Measurements from ENCODE around the gene DIAPH3. TPM values are rescaled to one million over a fixed set of nuclear protein-coding genes. Genes with fewer than 3 reads are reported as not detected.
"Not testable (repeated sequence)": the region's sequence is repeated elsewhere in the genome, so short reads cannot be mapped to it uniquely, and the experiment has no call there.

The DIAPH3 gene
- total RNA-seq, 2 donors from 2014 or later, result 8.1 to 27.8 TPM

- no peaks in the 10 kb centered on the region for H3K27me3 Mint-ChIP-seq
- DNase-seq (ENCODE audit: low spot score) (no peak), ATAC-seq (no peak)
- H3K36me3 Mint-ChIP-seq, result peaks cover 11% of the 10 kb centered on the region
- peaks cover 3% of the 10 kb centered on the region for H3K9me3 Mint-ChIP-seq
- H3K27ac Mint-ChIP-seq, result no peak overlapping the region
- H3K4me1 Mint-ChIP-seq (ENCODE audit: low read depth in 2 of 2), result no peaks in the 10 kb centered on the region
- no peak overlapping the region for H3K4me3 Mint-ChIP-seq
Measured at GRCh38 chr13:60108589-60108988, 55.1 kb downstream of the DIAPH3 start.

DNA sequence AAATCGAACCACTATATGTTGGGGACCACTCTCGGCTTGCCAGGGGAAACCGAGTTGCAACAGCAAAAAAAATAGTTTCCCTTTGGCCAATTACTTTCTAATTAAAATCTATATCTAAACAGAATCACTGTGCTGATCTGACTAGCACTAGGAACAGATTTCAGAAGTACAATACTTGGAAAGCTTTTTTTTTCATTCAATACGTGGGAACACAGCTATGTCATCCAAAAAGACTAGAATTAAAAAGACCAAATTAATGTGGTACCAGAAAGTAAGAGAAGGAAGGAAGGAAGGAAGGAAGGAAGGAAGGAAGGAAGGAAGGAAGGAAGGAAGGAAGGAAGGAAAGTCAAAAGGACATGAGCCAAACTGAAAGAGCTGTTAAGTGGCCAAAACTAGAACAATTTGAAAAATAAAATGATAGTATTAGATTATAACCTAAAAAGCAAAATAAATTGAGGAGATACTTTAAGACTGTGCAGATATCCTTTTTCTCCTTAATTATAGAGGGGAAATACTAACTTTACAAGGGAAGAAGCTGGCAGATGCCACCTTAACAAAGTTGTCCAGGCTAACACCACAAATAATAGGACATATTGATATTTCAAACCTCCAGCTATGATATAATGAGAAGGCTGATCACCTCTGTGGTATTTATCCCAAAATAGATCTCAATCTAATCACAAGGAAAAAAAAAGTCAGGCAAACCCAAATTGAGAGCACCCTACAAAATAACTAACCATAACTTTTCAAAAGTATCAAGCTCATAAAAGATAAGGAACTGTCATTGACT is 63.9 kb downstream of the DIAPH3 start:
- DNase-seq (ENCODE audit: low spot score) (no peak), ATAC-seq (no peak)
- no peak overlapping the region for H3K27ac Mint-ChIP-seq
- no peaks in the 10 kb centered on the region for H3K36me3 Mint-ChIP-seq
- no peaks in the 10 kb centered on the region for H3K27me3 Mint-ChIP-seq
- no peaks in the 10 kb centered on the region for H3K4me1 Mint-ChIP-seq (ENCODE audit: low read depth in 2 of 2)
- H3K9me3 Mint-ChIP-seq, result no peaks in the 10 kb centered on the region
- H3K4me3 Mint-ChIP-seq, result no peak overlapping the region

GRCh38 chr13:60095300-60095699 is 68.4 kb downstream of the DIAPH3 start:
- no peak overlapping the region for H3K4me3 Mint-ChIP-seq
- H3K9me3 Mint-ChIP-seq, result no peaks in the 10 kb centered on the region
- no peak overlapping the region for H3K27ac Mint-ChIP-seq
- no peaks in the 10 kb centered on the region for H3K27me3 Mint-ChIP-seq
- H3K4me1 Mint-ChIP-seq (ENCODE audit: low read depth in 2 of 2), result no peaks in the 10 kb centered on the region
- no peaks in the 10 kb centered on the region for H3K36me3 Mint-ChIP-seq
- DNase-seq (ENCODE audit: low spot score) (no peak), ATAC-seq (no peak)

GRCh38 chr13:60094385-60095088 is 69.2 kb downstream of the DIAPH3 start:
- no peak for ATAC-seq
- Mint-ChIP-seq H3K9me3 (no peaks in the 10 kb centered on the region), H3K27me3 (no peaks in the 10 kb centered on the region)

DNA sequence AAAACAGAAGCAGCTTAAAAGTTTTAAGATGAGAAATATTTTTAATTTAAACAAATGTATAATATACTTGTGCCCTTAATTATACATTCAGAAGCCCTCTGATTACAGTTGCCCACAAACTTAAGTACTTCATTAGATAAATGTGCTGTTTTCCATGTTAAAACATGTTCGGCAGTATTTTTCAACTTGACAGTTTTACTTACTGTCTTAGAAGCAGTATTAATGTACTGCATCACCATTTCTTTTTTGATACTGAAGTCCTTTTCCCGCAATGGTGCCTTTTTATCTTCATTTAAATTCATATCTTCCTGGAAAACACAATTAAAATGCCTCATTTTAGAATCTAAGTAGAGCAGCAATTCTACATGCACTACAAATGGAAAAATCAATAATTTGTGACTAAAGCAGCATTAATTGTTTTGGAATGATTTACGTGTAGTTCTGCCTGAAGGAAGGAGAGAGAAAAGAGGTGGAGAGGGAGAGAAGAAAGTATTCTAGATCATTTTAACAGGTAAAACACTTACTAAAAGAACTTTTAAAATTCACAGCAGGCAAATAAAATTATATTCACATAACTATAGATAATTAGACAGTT is 70.2 kb downstream of the DIAPH3 start:
- no peak overlapping the region for H3K4me3 Mint-ChIP-seq
- H3K9me3 Mint-ChIP-seq, result no peaks in the 10 kb centered on the region
- no peaks in the 10 kb centered on the region for H3K4me1 Mint-ChIP-seq (ENCODE audit: low read depth in 2 of 2)
- no peaks in the 10 kb centered on the region for H3K36me3 Mint-ChIP-seq
- ATAC-seq (no peak), DNase-seq (ENCODE audit: low spot score) (no peak)
- no peak overlapping the region for H3K27ac Mint-ChIP-seq
- H3K27me3 Mint-ChIP-seq, result no peaks in the 10 kb centered on the region

More at GRCh38 chr13:60094385-60095088, 69.2 kb downstream of the DIAPH3 start:
- Mint-ChIP-seq H3K36me3 (no peaks in the 10 kb centered on the region), H3K4me1 (ENCODE audit: low read depth in 2 of 2) (no peaks in the 10 kb centered on the region), H3K27ac (no peak overlapping the region), H3K4me3 (no peak overlapping the region)
- no peak for DNase-seq (ENCODE audit: low spot score)

DNA sequence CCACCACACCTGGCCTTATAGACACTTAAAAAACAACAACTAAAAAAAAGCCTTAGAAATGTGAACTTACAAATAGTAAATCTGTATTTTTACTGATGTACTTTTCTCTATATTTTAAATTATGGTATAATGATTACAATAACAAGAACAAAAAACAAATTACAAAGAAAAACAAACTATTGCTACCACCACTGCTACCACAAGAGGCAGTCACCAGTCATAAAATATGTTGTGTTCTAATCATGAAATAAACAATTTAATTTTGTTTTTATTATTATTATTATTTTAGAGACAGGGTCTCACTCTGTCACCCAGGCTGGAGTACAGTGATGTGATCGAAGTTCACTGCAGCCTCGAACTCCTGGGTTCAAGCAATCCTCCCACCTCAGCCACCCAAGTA is 72.2 kb downstream of the DIAPH3 start:
- DNase-seq (ENCODE audit: low spot score) (no peak), ATAC-seq (no peak)
- Mint-ChIP-seq H3K27ac (no peak overlapping the region), H3K4me1 (ENCODE audit: low read depth in 2 of 2) (no peaks in the 10 kb centered on the region), H3K36me3 (no peaks in the 10 kb centered on the region), H3K9me3 (no peaks in the 10 kb centered on the region), H3K4me3 (no peak overlapping the region), H3K27me3 (no peaks in the 10 kb centered on the region)

- no peaks in the 10 kb centered on the region for H3K36me3 Mint-ChIP-seq
- H3K4me3 Mint-ChIP-seq, result no peak overlapping the region
- no peaks in the 10 kb centered on the region for H3K4me1 Mint-ChIP-seq (ENCODE audit: low read depth in 2 of 2)
- ATAC-seq, result no peak
- H3K27me3 Mint-ChIP-seq, result no peaks in the 10 kb centered on the region
- no peak for DNase-seq (ENCODE audit: low spot score)
- H3K27ac Mint-ChIP-seq, result no peak overlapping the region
- H3K9me3 Mint-ChIP-seq, result no peaks in the 10 kb centered on the region
Measured at GRCh38 chr13:60090574-60090973, 73.2 kb downstream of the DIAPH3 start.

DNA sequence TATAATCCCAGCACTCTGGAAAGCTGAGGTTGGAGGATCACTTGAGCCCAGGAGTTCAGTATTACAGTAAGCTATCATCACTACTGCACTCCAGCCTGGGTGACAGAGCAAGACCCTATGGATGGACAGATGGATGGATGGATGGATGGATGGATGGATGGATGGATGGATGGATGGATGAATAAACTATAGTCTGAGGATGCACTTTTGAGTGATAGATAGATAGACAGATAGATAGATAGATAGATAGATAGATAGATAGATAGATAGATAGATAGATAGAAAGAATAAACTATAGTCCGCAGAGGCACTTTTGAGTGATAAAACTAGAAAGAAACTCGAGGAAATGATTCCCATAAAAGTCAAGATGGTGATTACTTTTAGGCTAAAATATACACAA is 79.9 kb downstream of the DIAPH3 start:
- H3K36me3 Mint-ChIP-seq; DNase-seq (ENCODE audit: low spot score); H3K9me3 Mint-ChIP-seq; H3K27ac Mint-ChIP-seq; H3K27me3 Mint-ChIP-seq; H3K4me3 Mint-ChIP-seq; ATAC-seq; H3K4me1 Mint-ChIP-seq (ENCODE audit: low read depth in 2 of 2): not testable (repeated sequence)

DNA sequence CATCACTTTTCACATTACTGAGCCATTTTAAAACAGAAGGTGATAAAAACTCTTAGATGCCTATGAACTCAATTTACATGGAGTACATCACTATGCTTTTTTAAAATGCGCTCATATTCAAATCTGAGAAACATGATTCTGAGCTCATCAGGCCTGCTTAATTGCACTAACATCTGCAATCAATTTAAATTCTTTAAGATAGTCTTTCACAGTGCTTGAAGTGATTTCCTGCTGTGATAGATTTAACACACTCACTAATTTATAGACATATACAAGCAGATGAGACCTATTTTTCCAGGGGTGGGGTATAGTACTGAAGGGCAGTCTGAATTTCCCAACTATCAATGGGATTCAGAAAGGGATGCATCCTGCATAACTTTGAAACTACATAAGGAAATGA is 82.9 kb downstream of the DIAPH3 start:
- H3K4me3 Mint-ChIP-seq, result no peak overlapping the region
- DNase-seq (ENCODE audit: low spot score), result no peak
- no peaks in the 10 kb centered on the region for H3K4me1 Mint-ChIP-seq (ENCODE audit: low read depth in 2 of 2)
- H3K27me3 Mint-ChIP-seq, result no peaks in the 10 kb centered on the region
- H3K27ac Mint-ChIP-seq, result no peak overlapping the region
- ATAC-seq, result no peak
- H3K36me3 Mint-ChIP-seq, result peaks cover 9% of the 10 kb centered on the region
- H3K9me3 Mint-ChIP-seq, result no peaks in the 10 kb centered on the region

DNA sequence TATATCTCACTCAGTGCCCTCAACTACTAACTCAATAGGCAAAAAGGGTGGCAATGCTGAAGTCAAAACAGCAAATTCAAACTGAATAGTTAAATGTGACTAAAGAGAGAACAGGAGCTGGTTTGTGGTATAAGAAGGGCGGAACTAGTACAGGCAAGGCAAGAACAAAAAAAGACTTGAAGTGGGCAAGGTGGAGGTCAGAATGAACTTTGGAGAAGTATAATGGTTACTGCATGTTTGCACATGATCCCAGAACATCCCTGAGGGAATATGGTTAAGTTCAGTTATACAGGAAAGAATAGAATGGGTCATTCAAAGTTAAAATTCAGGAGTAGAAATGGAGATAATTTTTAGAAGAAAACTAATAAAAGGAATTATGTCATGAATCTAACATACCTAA is 85.5 kb downstream of the DIAPH3 start:
- H3K27ac Mint-ChIP-seq, result no peak overlapping the region

DNA sequence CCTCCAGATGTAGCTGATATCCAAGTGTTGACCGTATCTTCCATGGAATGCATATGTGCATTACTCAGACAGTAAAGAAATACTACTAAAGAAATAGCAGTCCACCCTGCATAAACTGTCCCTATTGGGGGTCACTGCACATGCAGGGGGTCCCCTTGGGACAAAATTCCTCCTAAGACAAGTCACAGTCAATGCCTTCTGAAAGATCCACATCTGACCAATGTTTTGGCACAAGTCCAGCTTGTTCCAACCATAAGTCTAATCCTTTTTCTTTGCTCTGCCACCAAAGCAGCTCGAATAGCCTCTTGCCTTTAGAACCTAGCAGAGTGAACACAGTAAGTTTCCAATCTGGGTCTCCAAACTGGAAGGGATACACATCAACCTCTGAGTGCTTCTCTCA is 87.9 kb downstream of the DIAPH3 start:
- no peaks in the 10 kb centered on the region for H3K27me3 Mint-ChIP-seq
- peaks cover 7% of the 10 kb centered on the region for H3K9me3 Mint-ChIP-seq
- ATAC-seq (no peak), DNase-seq (ENCODE audit: low spot score) (no peak)
- peaks cover 5% of the 10 kb centered on the region for H3K36me3 Mint-ChIP-seq
- H3K27ac Mint-ChIP-seq, result no peak overlapping the region
- H3K4me3 Mint-ChIP-seq, result no peak overlapping the region
- H3K4me1 Mint-ChIP-seq (ENCODE audit: low read depth in 2 of 2), result no peaks in the 10 kb centered on the region

More for the DNA sequence above, 85.5 kb downstream of the DIAPH3 start:
- H3K9me3 Mint-ChIP-seq, result no peaks in the 10 kb centered on the region
- no peak for DNase-seq (ENCODE audit: low spot score)
- no peak overlapping the region for H3K4me3 Mint-ChIP-seq
- peaks cover 9% of the 10 kb centered on the region for H3K36me3 Mint-ChIP-seq
- no peaks in the 10 kb centered on the region for H3K27me3 Mint-ChIP-seq
- ATAC-seq, result no peak
- H3K4me1 Mint-ChIP-seq (ENCODE audit: low read depth in 2 of 2), result no peaks in the 10 kb centered on the region

DNA sequence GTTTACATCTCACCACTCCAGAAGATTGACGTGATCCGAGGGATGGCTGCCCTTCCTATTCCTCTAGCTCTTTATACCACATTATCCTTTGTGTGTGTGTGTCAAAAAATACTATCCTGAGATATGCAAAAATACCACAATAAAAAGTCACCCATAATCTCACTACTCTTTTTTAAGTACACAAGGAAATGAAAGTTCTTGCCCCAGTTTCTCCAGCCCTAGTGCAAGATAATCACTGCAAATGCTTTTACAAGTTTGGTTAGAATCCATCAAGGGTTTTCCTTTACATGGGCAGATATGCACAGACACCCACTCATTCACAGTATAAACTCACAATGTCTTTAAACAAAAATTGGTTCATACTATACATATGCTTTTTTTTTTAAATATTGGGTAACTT is 89.3 kb downstream of the DIAPH3 start:
- Mint-ChIP-seq H3K9me3 (peaks cover 10% of the 10 kb centered on the region), H3K4me3 (no peak overlapping the region), H3K27me3 (no peaks in the 10 kb centered on the region), H3K36me3 (peaks cover 5% of the 10 kb centered on the region), H3K27ac (no peak overlapping the region), H3K4me1 (ENCODE audit: low read depth in 2 of 2) (no peaks in the 10 kb centered on the region)
- no peak for DNase-seq (ENCODE audit: low spot score)
- ATAC-seq, result no peak

DNA sequence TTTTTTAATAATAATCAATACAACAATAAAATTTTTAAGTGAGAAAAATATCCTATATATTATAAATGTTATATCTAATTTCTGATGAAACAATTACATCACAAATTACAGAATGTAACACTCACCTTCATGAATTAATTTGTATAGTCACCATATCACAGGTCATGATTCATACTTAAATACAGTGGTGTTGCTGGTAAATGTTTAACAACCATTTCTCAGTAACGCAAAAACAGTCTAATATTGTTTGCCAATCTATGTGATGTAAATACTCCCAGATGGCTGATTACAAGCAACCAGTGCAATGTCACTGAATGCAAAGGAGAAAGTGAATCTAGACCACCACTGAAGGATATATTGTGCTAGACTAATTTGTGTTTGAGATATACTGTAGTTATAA is 97.5 kb downstream of the DIAPH3 start:
- DNase-seq (ENCODE audit: low spot score) (no peak), ATAC-seq (no peak)
- peaks cover 2% of the 10 kb centered on the region for H3K36me3 Mint-ChIP-seq
- no peak overlapping the region for H3K27ac Mint-ChIP-seq
- no peaks in the 10 kb centered on the region for H3K27me3 Mint-ChIP-seq
- peaks cover 3% of the 10 kb centered on the region for H3K9me3 Mint-ChIP-seq
- H3K4me3 Mint-ChIP-seq, result no peak overlapping the region
- H3K4me1 Mint-ChIP-seq (ENCODE audit: low read depth in 2 of 2), result no peaks in the 10 kb centered on the region

DNA sequence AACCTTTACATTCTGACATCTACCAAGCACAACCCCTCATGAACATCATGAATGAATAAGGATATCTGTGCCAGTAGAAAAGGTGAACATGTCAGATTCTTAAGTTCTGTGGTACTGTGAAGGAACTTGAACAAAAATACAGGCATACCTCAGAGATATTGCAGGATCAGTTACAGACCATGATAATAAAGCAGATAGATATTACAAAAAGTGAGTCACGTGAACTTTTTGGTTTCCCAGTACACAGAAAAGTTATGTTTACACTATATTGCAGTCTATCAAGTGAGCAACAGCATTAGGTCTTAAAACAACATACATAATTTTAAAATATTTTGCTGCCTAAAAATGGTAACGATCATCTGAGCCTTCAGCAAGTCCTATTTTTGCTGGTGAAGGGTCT is 101.2 kb downstream of the DIAPH3 start:
- H3K27ac Mint-ChIP-seq, result no peak overlapping the region
- no peaks in the 10 kb centered on the region for H3K36me3 Mint-ChIP-seq
- H3K27me3 Mint-ChIP-seq, result no peaks in the 10 kb centered on the region
- H3K9me3 Mint-ChIP-seq, result peaks cover 1% of the 10 kb centered on the region
- no peak for DNase-seq (ENCODE audit: low spot score)
- ATAC-seq, result no peak
- H3K4me1 Mint-ChIP-seq (ENCODE audit: low read depth in 2 of 2), result no peaks in the 10 kb centered on the region
- H3K4me3 Mint-ChIP-seq, result no peak overlapping the region
